HepG2 (cell line): ENCODE data around the gene KIF5B. TPM values are rescaled to one million over a fixed set of nuclear protein-coding genes. Genes with fewer than 3 reads are reported as not detected.

Source experiments
- BCL3 ChIP-seq: sonication (generic); formaldehyde crosslinking; IDR thresholded peaks from 2 replicates; pipeline ENCODE4 v1.5.1; 2020; ENCODE audit warnings: mild to moderate bottlenecking, missing genetic modification reagents, moderate library complexity
- BORCS8-MEF2B ChIP-seq: sonication (generic); formaldehyde crosslinking; IDR thresholded peaks from 2 replicates; pipeline ENCODE4 v1.8.0; 2022; ENCODE audit warnings: mild to moderate bottlenecking, missing genetic modification reagents
- CCDC6 ChIP-seq: sonication (generic); formaldehyde crosslinking; IDR thresholded peaks from 2 replicates; pipeline ENCODE4 v1.8.1; 2022; ENCODE audit warnings: mild to moderate bottlenecking, missing genetic modification reagents, moderate library complexity
- DMAP1 ChIP-seq: IDR thresholded peaks from 2 replicates; pipeline ENCODE4 v1.6.1; 2016
- ERF ChIP-seq: IDR thresholded peaks from 2 replicates; pipeline ENCODE4 v1.6.1; 2018; ENCODE audit warnings: missing biosample characterization, missing genetic modification reagents
- FUBP1 ChIP-seq: sonication (generic); formaldehyde crosslinking; IDR thresholded peaks from 2 replicates; pipeline ENCODE4 v1.5.1; 2020; ENCODE audit warnings: missing genetic modification reagents, mild to moderate bottlenecking, borderline replicate concordance
- HBP1 ChIP-seq: IDR thresholded peaks from 2 replicates; pipeline ENCODE4 v1.6.1; 2016; ENCODE audit warnings: low read depth, control low read depth
- HDAC1 ChIP-seq: sonication (generic); formaldehyde crosslinking; IDR thresholded peaks from 2 replicates; pipeline ENCODE4 v1.5.1; 2020; ENCODE audit warnings: mild to moderate bottlenecking, missing genetic modification reagents
- HMGA1 ChIP-seq: sonication (generic); formaldehyde crosslinking; conservative IDR thresholded peaks from 2 replicates; pipeline ENCODE4 v1.4.0; 2020; ENCODE audit warnings: missing genetic modification reagents
- HOMEZ ChIP-seq: IDR thresholded peaks from 2 replicates; pipeline ENCODE4 v1.6.1; 2016; ENCODE audit warnings: low read depth
- MAZ ChIP-seq, 2 experiments: sonication (generic) in 1 of 2; formaldehyde crosslinking in 1 of 2; IDR thresholded peaks; 2 replicates each; pipeline versions ENCODE4 v1.5.0 to v1.6.1; 2012 to 2020; ENCODE audit warnings: low read depth in 2 of 2, mild to moderate bottlenecking in 2 of 2, borderline replicate concordance in 1 of 2, improper control_type of control experiment in 1 of 2, low read length in 1 of 2, missing genetic modification reagents in 1 of 2, moderate library complexity in 1 of 2
- RBFOX2 ChIP-seq: fragments of 200-400 bp; formaldehyde crosslinking; IDR thresholded peaks from 2 replicates; pipeline ENCODE4 v1.6.1; 2017; ENCODE audit warnings: low read depth, mild to moderate bottlenecking, low read length
- RXRB ChIP-seq: IDR thresholded peaks from 2 replicates; pipeline ENCODE4 v1.6.1; 2016; ENCODE audit warnings: borderline replicate concordance, missing genetic modification reagents, missing compliant biosample characterization
- SP1 ChIP-seq, 2 experiments: fragments of 450-650 bp in 1 of 2; sonication (generic) in 1 of 2; formaldehyde crosslinking in 1 of 2; IDR thresholded peaks; 2 replicates each; pipeline versions ENCODE4 v1.4.0 to v1.6.1; 2016 to 2020; ENCODE audit warnings: missing genetic modification reagents in 1 of 2
- SRF ChIP-seq: IDR thresholded peaks from 2 replicates; pipeline ENCODE4 v1.6.1; 2011; ENCODE audit warnings: mild to moderate bottlenecking, low read depth, low read length, moderate library complexity
- ZNF18 ChIP-seq: sonication (generic); formaldehyde crosslinking; IDR thresholded peaks from 2 replicates; pipeline ENCODE4 v1.8.0; 2022; ENCODE audit warnings: mild to moderate bottlenecking, missing genetic modification reagents; ENCODE audit not compliant: insufficient replicate concordance
- ZNF367 ChIP-seq: sonication (generic); formaldehyde crosslinking; IDR thresholded peaks from 2 replicates; pipeline ENCODE4 v1.4.0; 2020; ENCODE audit warnings: missing genetic modification reagents, borderline replicate concordance
- ZNF564 ChIP-seq: sonication (generic); formaldehyde crosslinking; IDR thresholded peaks from 2 replicates; pipeline ENCODE4 v1.8.1; 2023; ENCODE audit warnings: mild to moderate bottlenecking, missing genetic modification reagents
- ZNF652 ChIP-seq: IDR thresholded peaks from 2 replicates; pipeline ENCODE4 v1.6.1; 2016; ENCODE audit warnings: low read depth, borderline replicate concordance
- ZNF678 ChIP-seq: sonication (generic); formaldehyde crosslinking; IDR thresholded peaks from 2 replicates; pipeline ENCODE4 v1.4.0; 2020; ENCODE audit warnings: mild to moderate bottlenecking, missing genetic modification reagents
- ZNF766 ChIP-seq: sonication (generic); formaldehyde crosslinking; IDR thresholded peaks from 2 replicates; pipeline ENCODE4 v1.5.0; 2020; ENCODE audit warnings: missing genetic modification reagents, borderline replicate concordance
- ZNF780A ChIP-seq: sonication (generic); formaldehyde crosslinking; IDR thresholded peaks from 2 replicates; pipeline ENCODE4 v1.8.0; 2022; ENCODE audit warnings: mild to moderate bottlenecking, missing genetic modification reagents, moderate library complexity
- polyA plus RNA-seq, 8 experiments: library from polyadenylated mRNA; depleted of rRNA in 3 of 8; stranded (reverse) in 7 of 8; unstranded in 1 of 8; fragments of >200 nt; fragmentation: Illumina TruSeq in 4 of 8; extraction: Trizol in 4 of 8; gene quantifications; 2 replicates each; pipeline versions ENCODE4 v1.2.1 to v1.2.3, GENCODE V29; 2011 to 2016; ENCODE audit warnings: low read depth in 4 of 8, missing spikeins in 1 of 8, mixed read lengths in 1 of 8; ENCODE audit not compliant: insufficient read depth in 1 of 8
- total RNA-seq, 5 experiments: library from RNA; depleted of rRNA; stranded (reverse); fragments of >200 nt; fragmentation: Illumina TruSeq; extraction: Trizol; gene quantifications; 2 replicates each; pipeline ENCODE4 v1.2.3, GENCODE V29; 2016; ENCODE audit warnings: low read depth in 1 of 5

Gene KIF5B
- total and polyA plus RNA-seq, 2 of the 13 experiments (the other 11 are each of a cell fraction or from before 2014, with no cell fraction given): 34.3 to 133 TPM

- TF ChIP-seq HBP1 (CRISPR knock-in tag) (no peak), HMGA1 (CRISPR knock-in tag) (no peak), ZNF678 (CRISPR knock-in tag) (no peak), RBFOX2 (no peak), BORCS8-MEF2B (CRISPR knock-in tag) (no peak), SRF (no peak), BCL3 (CRISPR knock-in tag) (no peak), DMAP1 (CRISPR knock-in tag) (no peak), ZNF18 (no peak), SP1 (IDR thresholded peaks at IDR 0.05) (no peak), SP1 (CRISPR knock-in tag; IDR thresholded peaks at IDR 0.05) (no peak), MAZ (IDR thresholded peaks at IDR 0.05; ENCODE audit: borderline replicate concordance, low read depth, low read length) (no peak), MAZ (CRISPR knock-in tag; IDR thresholded peaks at IDR 0.05; ENCODE audit: low read depth) (0 out of 2 replicates have a peak, but pooled peaks have one; percentile 38), HOMEZ (CRISPR knock-in tag) (0 out of 2 replicates have a peak, but pooled peaks have one; percentile 58), RXRB (CRISPR knock-in tag) (peak; percentile 66; the same call in 1 of the 2 replicates), ZNF367 (no peak), ZNF652 (CRISPR knock-in tag) (peak; percentile 30; the same call in 1 of the 2 replicates), ZNF564 (CRISPR knock-in tag) (peak; percentile 30; the same call in 1 of the 2 replicates), ERF (CRISPR knock-in tag) (0 out of 2 replicates have a peak, but pooled peaks have one; percentile 12), HDAC1 (CRISPR knock-in tag) (peak; percentile 67), FUBP1 (no peak), ZNF780A (CRISPR knock-in tag) (no peak), CCDC6 (CRISPR knock-in tag) (peak; percentile 59; the same call in 1 of the 2 replicates), ZNF766 (CRISPR knock-in tag) (no peak)
These were observed 39.0 kb upstream of the KIF5B start (continued) for GRCh38 chr10:32095116-32095733.
